Hematopoietic multipotent progenitor cell treated with erythropoietin and hydrocortisone succinate and interleukin-3 and kit ligand, for 15 days (in vitro differentiated cells): ENCODE results near the gene DNAJB11.

Experiments used
- DNase-seq: peaks from one replicate; pipeline ENCODE4 v3.0.0-alpha.2; 2015; ENCODE audit warnings: low spot score

Gene DNAJB11

GRCh38 chr3:186596568-186597287 is 26.2 kb downstream of the DNAJB11 start:
- no peak for DNase-seq

GRCh38 chr3:186598108-186598784 is 27.7 kb downstream of the DNAJB11 start:
- no peak for DNase-seq

GRCh38 chr3:186598794-186599141 is 28.2 kb downstream of the DNAJB11 start:
- no peak for DNase-seq

DNA sequence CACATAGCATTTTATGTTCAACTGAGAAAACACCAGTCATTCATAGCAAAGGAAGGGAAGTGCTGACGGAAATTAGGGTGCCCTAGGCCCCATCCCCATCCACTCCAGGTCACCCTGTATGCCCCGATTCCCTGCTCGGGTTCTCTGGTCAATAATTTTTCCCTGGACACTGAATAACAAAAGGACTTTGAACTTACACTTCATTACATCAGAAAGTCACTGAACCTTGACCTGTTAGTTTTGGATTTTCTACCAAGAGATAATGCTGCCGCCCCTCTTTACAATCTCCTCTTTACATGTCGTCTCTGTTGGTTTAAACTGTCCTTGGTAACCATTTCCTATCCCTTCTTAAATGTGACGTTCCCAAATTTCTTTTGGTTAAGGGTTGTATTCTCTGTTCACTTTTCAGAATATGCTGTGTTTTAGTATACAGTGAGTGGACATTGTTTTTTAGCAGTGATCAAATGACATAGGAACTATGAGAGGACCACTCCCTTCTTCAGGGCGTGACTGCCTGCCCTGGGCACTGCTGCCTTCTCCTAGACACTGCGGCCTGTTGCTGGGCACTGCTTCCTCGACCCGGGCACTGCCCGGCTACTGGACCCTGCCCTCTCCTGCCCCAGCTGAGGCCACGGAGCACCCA is 28.7 kb downstream of the DNAJB11 start:
- DNase-seq = no peak

GRCh38 chr3:186599785-186600166 is 29.3 kb downstream of the DNAJB11 start:
- DNase-seq = no peak

- DNase-seq = no peak
Observed at GRCh38 chr3:186600896-186601295, 30.4 kb downstream of the DNAJB11 start.

DNA sequence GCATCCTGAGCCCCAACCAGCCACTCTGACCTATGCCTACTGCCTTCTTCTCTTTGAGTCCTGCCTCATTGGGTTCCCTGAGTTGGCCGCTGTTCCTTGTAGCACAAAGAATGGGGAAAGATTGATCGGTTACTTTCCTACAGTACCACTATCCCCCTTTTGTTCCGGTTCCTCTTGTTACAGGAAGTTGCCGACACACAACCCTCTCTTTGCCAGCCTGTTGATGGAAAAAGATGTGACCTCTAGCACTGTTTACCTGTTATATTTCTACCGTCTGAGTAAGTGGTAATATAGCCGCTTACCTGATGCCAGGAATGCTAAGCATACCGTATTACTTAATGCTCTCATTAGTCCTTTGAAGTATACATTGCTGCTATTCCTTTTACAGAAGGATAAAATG is 32.6 kb downstream of the DNAJB11 start:
- DNase-seq = no peak

DNA sequence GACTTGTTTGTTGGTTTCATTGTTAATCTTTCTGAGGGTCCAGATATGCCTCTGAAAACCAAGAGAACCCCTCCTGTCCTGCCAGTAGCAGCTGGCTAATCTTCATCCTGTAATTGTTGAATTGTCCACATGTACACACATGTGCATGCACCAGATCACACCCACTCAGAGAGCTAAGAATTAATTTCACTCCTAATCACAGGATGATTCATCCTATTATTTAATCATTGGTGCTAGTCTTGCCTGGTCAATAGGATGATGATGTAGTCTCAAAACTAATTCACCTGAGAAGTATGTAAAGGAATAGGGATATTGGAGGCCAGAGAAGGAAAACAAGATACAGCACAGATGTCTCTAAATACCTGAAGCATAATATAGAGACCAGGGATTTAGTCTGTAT is 34.6 kb downstream of the DNAJB11 start:
- no peak for DNase-seq

- no peak for DNase-seq
Observed at GRCh38 chr3:186605561-186606545, 35.3 kb downstream of the DNAJB11 start.

- no peak for DNase-seq
Observed at GRCh38 chr3:186608624-186609215, 38.2 kb downstream of the DNAJB11 start.

- DNase-seq = no peak
Observed at GRCh38 chr3:186609247-186609868, 38.8 kb downstream of the DNAJB11 start.

DNA sequence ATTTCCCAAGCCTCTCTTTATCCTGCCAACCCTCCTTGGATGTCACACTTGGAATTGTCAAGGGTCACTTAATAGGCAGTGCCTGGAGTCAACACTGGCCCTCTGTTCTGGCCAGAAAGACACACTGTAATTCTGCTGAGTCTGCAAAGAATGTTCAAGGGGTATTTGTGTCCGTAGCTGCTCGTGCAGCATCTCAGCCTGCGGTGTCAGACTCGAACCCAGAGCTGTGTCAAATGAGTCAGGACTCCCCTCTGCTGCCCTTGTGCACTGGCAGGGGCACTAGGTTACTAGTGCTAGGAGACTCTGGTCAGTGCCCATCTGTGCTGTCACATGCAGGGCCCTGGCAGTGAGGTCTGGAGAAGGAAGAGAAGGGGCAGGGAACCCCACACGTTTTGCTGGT is 41.5 kb downstream of the DNAJB11 start:
- DNase-seq = no peak

GRCh38 chr3:186612721-186613636 is 42.5 kb downstream of the DNAJB11 start, which contains the start of gene AHSG:
TSS of gene AHSG (plus strand) at chr3:186613060. CDS start at chr3:186613142, 82 bp downstream.
- no peak for DNase-seq

DNA sequence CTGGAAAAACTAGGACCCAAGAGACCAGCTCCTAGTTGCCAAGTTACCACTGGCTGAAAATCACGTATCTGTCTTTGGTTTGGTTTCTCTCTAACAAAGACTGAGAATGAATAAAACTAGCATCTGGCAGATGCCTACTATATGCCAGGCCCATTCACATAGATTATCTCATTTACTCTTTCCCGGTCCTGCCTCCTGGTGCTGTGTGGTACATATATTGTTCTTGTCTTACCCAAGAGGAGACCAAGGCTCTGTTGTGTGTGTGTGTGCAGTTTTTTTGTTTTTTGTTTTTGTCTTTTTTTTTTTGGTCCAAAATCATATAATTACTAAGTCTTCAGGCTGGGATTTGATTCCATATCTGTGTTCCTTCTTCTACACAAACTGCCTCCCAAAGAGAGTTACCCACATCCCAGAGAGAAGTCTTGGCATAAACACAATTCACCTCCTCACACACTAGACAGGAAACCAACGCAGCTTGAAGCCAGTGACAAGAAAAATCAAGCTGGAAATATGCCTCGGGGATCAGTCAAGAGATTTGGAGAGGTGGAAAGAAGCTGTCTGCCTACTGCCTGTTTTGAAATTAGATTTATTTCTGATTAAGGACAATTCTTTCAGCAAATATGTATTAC is 43.2 kb downstream of the DNAJB11 start:
- no peak for DNase-seq

DNA sequence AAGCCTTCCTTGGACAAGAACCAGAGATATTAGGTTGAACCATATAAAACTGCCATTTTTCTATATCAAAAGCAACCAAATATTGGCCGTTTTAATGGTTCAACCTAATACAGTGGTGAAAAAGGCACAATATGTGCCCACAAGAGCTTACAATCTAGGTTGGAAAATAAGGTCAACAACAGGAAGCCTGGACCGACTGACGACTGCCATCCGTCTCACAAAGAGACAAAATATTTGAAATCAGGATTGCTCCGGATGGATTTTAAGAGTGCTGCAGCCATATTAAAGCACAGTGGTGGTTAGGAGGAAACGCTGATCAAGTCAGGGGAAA is 43.7 kb downstream of the DNAJB11 start:
- DNase-seq = no peak

DNA sequence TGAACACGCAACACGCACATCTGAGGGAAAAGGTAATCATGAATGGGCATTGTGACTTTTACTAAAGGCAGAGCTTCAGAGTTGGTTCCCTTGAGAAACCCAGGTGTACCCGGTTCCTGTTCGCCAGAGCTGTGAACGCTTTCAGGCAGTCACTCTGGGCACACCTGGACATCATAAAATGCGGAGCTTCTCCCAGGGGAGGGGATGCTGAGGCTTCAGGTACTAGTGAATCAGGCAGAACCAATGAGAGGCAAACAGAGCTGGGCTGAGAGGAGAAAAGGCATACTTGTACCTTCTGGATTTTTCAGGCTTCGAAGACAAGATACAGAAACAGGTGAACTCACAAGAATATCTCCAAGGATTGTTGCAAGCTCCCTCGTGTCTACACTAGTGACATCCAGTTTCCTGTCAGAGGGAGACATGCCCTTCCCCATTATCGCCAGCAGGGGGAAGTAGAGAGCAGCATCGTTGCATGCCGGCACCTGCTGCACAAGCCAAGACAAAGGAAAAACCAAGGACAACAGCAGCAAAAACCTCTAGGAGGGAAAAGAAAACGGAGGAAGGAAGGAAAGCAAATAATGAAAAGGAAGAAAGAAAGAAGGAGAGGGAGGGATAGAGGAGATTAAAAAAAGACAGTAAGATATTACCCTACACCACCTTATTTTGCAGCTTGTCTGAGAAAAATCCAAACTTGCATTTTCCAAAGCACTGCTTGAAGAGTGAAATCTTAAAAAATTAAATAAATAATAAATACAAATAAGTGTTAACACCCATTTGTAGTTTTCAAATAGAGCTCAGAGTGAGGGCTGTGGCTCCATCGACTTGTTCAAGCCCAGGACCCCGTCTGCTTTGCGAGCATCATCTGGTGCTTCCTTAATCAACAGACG is 44.3 kb downstream of the DNAJB11 start:
- peak; percentile 74 for DNase-seq

- no peak for DNase-seq
Observed at GRCh38 chr3:186616299-186616617, 45.7 kb downstream of the DNAJB11 start.

DNA sequence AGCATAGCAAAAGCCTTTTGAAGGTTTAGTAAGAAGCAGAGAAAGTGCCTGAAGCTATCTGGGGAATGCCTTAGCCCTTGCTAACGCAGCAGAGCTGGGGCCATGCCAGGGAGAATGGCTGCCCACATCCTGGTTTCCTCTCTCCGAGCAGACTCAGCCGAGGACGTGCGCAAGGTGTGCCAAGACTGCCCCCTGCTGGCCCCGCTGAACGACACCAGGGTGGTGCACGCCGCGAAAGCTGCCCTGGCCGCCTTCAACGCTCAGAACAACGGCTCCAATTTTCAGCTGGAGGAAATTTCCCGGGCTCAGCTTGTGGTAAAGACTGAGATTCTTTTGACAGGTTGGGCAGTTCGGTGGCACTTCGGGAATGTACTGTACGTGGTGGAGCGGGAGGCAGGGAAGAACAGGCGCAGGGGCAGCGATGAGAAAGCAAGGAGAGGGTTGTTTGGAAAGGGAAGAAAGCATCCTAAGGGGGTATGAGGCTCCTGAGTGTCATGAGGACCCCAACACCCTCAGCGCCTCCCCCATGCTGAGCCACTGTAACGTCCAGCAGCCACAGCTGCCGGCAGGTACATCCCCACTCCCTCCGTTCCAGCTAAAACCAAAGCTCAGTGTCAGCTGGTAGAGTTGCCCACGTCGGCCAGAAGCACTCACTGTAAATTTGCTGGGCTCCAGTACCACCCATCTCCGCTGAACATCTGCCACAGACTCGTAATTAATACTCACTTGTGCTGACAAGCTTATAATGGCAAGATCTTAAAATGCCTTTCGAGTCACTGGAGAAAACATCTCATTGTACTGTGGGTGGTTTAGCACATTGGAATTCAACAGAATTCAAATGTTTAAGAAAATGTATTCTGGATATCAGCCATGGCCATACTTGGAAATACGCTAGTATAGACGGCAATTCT is 46.8 kb downstream of the DNAJB11 start:
- peak; percentile 80 for DNase-seq
